Measurements from ENCODE around the gene RECQL. TPM values are rescaled to one million over a fixed set of nuclear protein-coding genes. Genes with fewer than 3 reads are reported as not detected.

RECQL gene
- total RNA-seq: 11.6 TPM

GRCh38 chr12:21501258-21502163 lies at the start of gene RECQL, which contains the start of gene GOLT1B:
Gene RECQL (minus strand): TSS chr12:21501635. CDS start chr12:21499570, 2,065 bp downstream.
Gene GOLT1B (plus strand): TSS chr12:21501789. CDS start chr12:21501924, 135 bp downstream.
- DNase-seq (ENCODE audit: low read depth in 2 of 3, low spot score in 2 of 3): peak; percentile 78 to 98 (median 96)

- DNase-seq (ENCODE audit: low read depth in 2 of 3, low spot score in 2 of 3): no peak
These were observed 46.0 kb upstream of the RECQL start for GRCh38 chr12:21547437-21547836.

GRCh38 chr12:21546716-21547115 lies 45.3 kb upstream of the RECQL start:
- DNase-seq (ENCODE audit: low read depth in 2 of 3, low spot score in 2 of 3): no peak

- DNase-seq (ENCODE audit: low read depth in 2 of 3, low spot score in 2 of 3): no peak
These were observed 44.1 kb upstream of the RECQL start for GRCh38 chr12:21545557-21545956.

- peak in 1 of 3 donors; percentile 47 for DNase-seq (ENCODE audit: low read depth in 2 of 3, low spot score in 2 of 3)
These were observed 41.7 kb upstream of the RECQL start for GRCh38 chr12:21543151-21543550.

GRCh38 chr12:21542403-21542802 lies 41.0 kb upstream of the RECQL start:
- DNase-seq (ENCODE audit: low read depth in 2 of 3, low spot score in 2 of 3): peak in 1 of 3 donors; percentile 35

- DNase-seq (ENCODE audit: low read depth in 2 of 3, low spot score in 2 of 3): no peak
These were observed 40.3 kb upstream of the RECQL start for GRCh38 chr12:21541773-21542172.

- DNase-seq (ENCODE audit: low read depth in 2 of 3, low spot score in 2 of 3): no peak
These were observed 38.4 kb upstream of the RECQL start for GRCh38 chr12:21539797-21540196.

GRCh38 chr12:21538061-21538653 lies 36.7 kb upstream of the RECQL start:
- no peak for DNase-seq (ENCODE audit: low read depth in 2 of 3, low spot score in 2 of 3)

- no peak for DNase-seq (ENCODE audit: low read depth in 2 of 3, low spot score in 2 of 3)
These were observed 28.0 kb upstream of the RECQL start for GRCh38 chr12:21529456-21529855.

GRCh38 chr12:21528953-21529352 lies 27.5 kb upstream of the RECQL start:
- DNase-seq (ENCODE audit: low read depth in 2 of 3, low spot score in 2 of 3): no peak

GRCh38 chr12:21527451-21528180 lies 26.2 kb upstream of the RECQL start:
- DNase-seq (ENCODE audit: low read depth in 2 of 3, low spot score in 2 of 3): peak; percentile 9 to 62 (median 35)

- no peak for DNase-seq (ENCODE audit: low read depth in 2 of 3, low spot score in 2 of 3)
These were observed 25.4 kb upstream of the RECQL start for GRCh38 chr12:21526721-21527345.

- no peak for DNase-seq (ENCODE audit: low read depth in 2 of 3, low spot score in 2 of 3)
These were observed 24.6 kb upstream of the RECQL start, which contains the start of gene SPX for GRCh38 chr12:21526053-21526452. Gene SPX (plus strand): TSS chr12:21526296. CDS start chr12:21526473, 177 bp downstream.

GRCh38 chr12:21523148-21523547 lies 21.7 kb upstream of the RECQL start:
- DNase-seq (ENCODE audit: low read depth in 2 of 3, low spot score in 2 of 3): no peak

- no peak for DNase-seq (ENCODE audit: low read depth in 2 of 3, low spot score in 2 of 3)
These were observed 20.1 kb upstream of the RECQL start for GRCh38 chr12:21521541-21521940.

- no peak for DNase-seq (ENCODE audit: low read depth in 2 of 3, low spot score in 2 of 3)
These were observed 17.0 kb upstream of the RECQL start for GRCh38 chr12:21518451-21518850.

- DNase-seq (ENCODE audit: low read depth in 2 of 3, low spot score in 2 of 3): no peak
These were observed 14.8 kb upstream of the RECQL start for GRCh38 chr12:21516281-21516680.

- no peak for DNase-seq (ENCODE audit: low read depth in 2 of 3, low spot score in 2 of 3)
These were observed 8.3 kb upstream of the RECQL start for GRCh38 chr12:21509768-21510167.

GRCh38 chr12:21507849-21508248 lies 6.4 kb upstream of the RECQL start:
- no peak for DNase-seq (ENCODE audit: low read depth in 2 of 3, low spot score in 2 of 3)

- no peak for DNase-seq (ENCODE audit: low read depth in 2 of 3, low spot score in 2 of 3)
These were observed 4.5 kb upstream of the RECQL start for GRCh38 chr12:21505888-21506287.
